GM19395 (cell line): Measurements from ENCODE around the gene TRIM46.

Experiments
- ATAC-seq: cut with Tn5 transposase; IDR thresholded peaks from one replicate; pipeline ENCODE4 v1.9.1; 2021; ENCODE audit warnings: mild to moderate bottlenecking, moderate library complexity; ENCODE audit not compliant: unreplicated experiment

The TRIM46 gene

GRCh38 chr1:155171836-155172731, 1.6 kb upstream of the TRIM46 start:
- ATAC-seq, result peak; percentile 20

GRCh38 chr1:155172732-155173477, 744 bp upstream of the TRIM46 start, which contains the start of gene KRTCAP2:
Gene KRTCAP2, minus strand, starts transcription at chr1:155173304. Its CDS starts 80 bp downstream, at chr1:155173224.
- peak; percentile 76 for ATAC-seq

GRCh38 chr1:155174324-155175280, 953 bp downstream of the TRIM46 start:
- no peak for ATAC-seq

- no peak for ATAC-seq
Observed at GRCh38 chr1:155175281-155175926, 1.8 kb downstream of the TRIM46 start.

GRCh38 chr1:155175927-155176371, 2.3 kb downstream of the TRIM46 start:
- no peak for ATAC-seq

- ATAC-seq, result no peak
Observed at GRCh38 chr1:155176544-155177071, 3.0 kb downstream of the TRIM46 start.

- ATAC-seq, result no peak
Observed at GRCh38 chr1:155177192-155177917, 3.7 kb downstream of the TRIM46 start.

- ATAC-seq, result no peak
Observed at GRCh38 chr1:155177918-155178281, 4.3 kb downstream of the TRIM46 start.

GRCh38 chr1:155178441-155179111, 4.9 kb downstream of the TRIM46 start:
- no peak for ATAC-seq

- no peak for ATAC-seq
Observed at GRCh38 chr1:155179112-155180031, 5.7 kb downstream of the TRIM46 start.

- ATAC-seq, result no peak
Observed at GRCh38 chr1:155181371-155182051, 7.9 kb downstream of the TRIM46 start.

- ATAC-seq, result no peak
Observed at GRCh38 chr1:155182052-155182550, 8.5 kb downstream of the TRIM46 start.

- no peak for ATAC-seq
Observed at GRCh38 chr1:155183775-155184221, 10.1 kb downstream of the TRIM46 start.

GRCh38 chr1:155184351-155184811, 10.7 kb downstream of the TRIM46 start:
- no peak for ATAC-seq

GRCh38 chr1:155184835-155185782, 11.5 kb downstream of the TRIM46 start:
- no peak for ATAC-seq

- ATAC-seq, result no peak
Observed at GRCh38 chr1:155185783-155186066, 12.1 kb downstream of the TRIM46 start.
